Activated T-helper 1 cell treated with Interleukin-2 at 50 U/mL for 16 hours (primary cell): ENCODE measurements around the gene DOCK2.

Experiments used
- DNase-seq: peaks from one replicate; pipeline ENCODE4 v3.0.0-alpha.2; 2020; ENCODE audit warnings: low read depth

Gene DOCK2

DNA sequence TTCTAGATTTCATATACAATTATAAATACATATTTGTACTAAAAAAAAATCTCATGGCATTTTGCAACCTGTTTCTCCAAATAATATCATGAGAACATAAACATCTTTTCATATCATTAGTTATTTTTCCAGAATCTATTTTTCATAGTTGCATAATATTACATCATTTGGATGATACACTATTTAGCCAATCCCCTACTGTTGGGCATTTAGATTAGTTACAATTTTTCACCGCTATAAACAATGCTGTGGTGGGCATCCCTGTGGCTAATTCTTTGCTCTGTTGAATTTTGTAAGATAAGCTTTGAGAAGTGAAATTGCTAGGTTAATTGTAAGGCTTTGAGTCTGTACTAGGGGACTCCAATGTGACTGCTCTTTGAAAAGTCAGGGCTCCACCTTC is 466.4 kb downstream of the DOCK2 start:
- no peak for DNase-seq

DNA sequence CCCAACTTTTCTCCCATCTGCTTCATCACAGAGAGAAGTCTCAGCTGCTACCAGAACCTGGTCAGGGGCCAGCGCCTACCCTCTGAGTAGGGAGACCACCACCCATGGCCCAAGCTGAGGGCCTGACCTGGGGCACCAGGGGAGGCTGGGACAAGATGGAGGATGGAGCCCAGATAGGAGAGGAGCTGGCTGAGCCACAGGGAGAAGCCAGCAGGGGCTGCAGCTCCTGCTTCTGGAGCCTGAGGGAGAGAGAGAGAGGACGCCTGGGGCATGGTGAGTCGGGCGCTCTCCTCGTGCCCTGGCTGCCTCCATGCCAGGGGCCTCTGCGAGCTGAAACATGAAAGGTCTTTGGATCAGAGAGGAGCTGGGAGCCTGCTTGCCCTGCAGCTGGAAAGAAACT is 467.2 kb downstream of the DOCK2 start:
- DNase-seq, result no peak

- no peak for DNase-seq
These were observed 467.6 kb downstream of the DOCK2 start for GRCh38 chr5:170104710-170105109.

DNA sequence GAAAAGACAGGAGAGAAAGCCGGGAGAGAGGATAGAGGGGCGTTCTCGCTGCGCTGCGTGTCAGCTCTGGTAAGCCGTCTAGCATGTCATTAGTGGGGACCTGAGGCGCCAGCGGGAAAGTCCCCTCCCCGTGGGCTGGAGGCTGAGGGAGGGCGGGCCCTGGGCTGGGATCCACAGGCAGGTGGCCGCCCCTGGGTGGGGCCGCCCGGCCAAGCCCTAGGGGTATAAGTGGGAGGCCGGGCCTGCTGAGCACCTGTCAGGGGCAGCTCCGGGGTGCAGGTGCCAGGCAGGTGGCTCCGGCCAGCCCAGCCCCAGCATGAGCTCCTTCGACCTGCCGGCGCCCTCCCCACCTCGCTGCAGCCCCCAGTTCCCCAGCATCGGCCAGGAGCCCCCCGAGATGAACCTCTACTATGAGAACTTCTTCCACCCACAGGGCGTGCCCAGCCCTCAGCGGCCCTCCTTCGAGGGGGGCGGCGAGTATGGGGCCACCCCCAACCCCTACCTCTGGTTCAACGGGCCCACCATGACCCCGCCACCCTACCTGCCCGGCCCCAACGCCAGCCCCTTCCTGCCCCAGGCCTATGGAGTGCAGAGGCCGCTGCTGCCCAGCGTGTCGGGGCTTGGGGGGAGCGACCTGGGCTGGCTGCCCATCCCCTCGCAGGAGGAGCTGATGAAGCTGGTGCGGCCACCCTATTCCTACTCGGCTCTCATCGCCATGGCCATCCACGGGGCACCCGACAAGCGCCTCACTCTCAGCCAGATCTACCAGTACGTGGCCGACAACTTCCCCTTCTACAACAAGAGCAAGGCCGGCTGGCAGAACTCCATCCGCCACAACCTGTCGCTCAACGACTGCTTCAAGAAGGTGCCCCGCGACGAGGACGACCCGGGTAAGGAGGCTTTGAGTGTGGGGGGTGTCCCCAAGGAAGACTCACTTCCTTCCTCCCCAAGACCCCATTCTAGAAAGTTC is 468.9 kb downstream of the DOCK2 start, which contains the start of gene FOXI1:
Gene FOXI1 (plus strand): TSS at position 256 of the 970 bp plus-strand sequence. CDS start 61 bp downstream, at position 317.
- DNase-seq, result no peak

DNA sequence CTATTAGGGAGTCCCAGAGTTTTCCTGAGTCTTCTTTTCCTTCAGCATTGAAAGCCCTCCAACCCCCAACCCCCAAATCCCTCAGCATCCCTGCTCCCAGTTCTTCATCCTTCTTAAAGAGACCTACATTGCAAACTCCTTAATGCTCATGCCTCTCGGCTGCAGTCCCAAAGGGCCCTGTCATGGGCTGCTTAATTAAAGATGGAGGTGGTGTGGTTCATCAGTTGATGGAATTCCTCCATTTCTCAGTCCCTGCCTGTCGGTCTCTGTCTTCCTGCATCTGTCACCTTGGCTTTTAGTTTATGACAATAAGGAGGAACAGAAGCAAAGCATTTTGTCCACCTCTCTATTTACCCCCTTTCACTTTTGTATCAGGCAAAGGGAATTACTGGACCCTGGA is 470.6 kb downstream of the DOCK2 start:
- no peak for DNase-seq

DNA sequence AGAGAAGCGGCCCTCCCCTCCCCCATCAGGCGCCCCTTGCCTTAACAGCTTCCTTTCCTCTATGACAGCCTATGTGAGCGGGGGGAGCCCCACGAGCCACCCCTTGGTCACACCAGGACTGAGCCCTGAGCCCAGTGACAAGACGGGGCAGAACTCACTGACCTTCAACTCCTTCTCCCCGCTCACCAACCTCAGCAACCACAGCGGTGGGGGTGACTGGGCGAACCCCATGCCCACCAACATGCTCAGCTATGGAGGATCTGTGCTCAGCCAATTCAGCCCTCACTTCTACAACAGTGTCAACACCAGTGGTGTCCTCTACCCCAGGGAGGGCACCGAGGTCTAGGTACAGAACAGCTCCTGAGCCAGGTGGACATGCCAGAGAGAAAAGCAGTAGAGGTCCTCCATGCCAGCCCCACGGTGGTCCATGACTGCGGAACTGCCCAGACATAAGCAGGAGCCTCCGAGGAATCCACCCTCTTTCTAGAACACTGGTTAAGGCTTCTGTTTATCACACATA is 471.3 kb downstream of the DOCK2 start:
- no peak for DNase-seq

GRCh38 chr5:170109059-170110031 is 472.3 kb downstream of the DOCK2 start:
- no peak for DNase-seq

- no peak for DNase-seq
These were observed 473.5 kb downstream of the DOCK2 start for GRCh38 chr5:170110403-170111087.

GRCh38 chr5:170111088-170111785 is 474.2 kb downstream of the DOCK2 start:
- DNase-seq, result no peak

- no peak for DNase-seq
These were observed 475.9 kb downstream of the DOCK2 start for GRCh38 chr5:170112876-170113521.

DNA sequence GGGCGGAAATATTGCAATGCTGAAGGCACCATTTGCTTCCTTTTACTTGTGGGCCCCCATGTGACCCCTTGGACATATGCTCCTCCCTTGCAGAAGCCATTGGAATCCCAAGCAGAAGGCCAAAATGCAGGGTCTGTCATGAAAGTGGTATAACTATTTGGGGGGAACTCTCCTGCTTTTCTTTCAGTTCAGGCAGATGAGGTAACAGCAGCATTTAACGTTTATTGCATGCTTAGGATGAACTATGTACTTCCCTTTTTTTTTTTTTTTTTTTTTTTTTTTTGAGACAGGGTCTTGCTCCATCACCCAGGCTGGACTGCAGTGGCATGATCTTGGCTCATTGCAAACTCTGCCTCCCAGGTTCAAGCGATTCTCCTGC is 476.4 kb downstream of the DOCK2 start:
- no peak for DNase-seq

- DNase-seq, result no peak
These were observed 477.2 kb downstream of the DOCK2 start for GRCh38 chr5:170114271-170114670.

- DNase-seq, result no peak
These were observed 478.9 kb downstream of the DOCK2 start for GRCh38 chr5:170115925-170116324.

- DNase-seq, result no peak
These were observed 480.7 kb downstream of the DOCK2 start for GRCh38 chr5:170117736-170118135.

DNA sequence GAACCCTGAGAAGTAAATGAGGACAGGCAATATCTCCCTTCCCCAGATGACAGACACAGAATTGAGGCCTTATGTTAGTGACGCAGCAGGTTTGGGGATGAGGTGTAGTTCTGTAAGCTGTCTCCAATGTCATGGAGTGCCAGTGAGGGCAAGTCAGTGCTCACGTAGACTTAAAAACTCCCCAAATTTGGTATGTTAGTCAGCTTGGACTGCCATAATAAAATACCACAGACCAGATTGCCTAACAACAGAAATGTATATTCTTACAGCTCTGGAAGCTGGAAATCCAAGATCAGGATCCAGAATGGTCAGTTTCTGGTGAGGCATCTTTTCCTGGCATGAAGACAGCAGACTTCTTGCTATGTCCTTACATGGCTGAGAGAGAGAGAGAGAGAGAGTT is 483.5 kb downstream of the DOCK2 start:
- DNase-seq, result no peak

DNA sequence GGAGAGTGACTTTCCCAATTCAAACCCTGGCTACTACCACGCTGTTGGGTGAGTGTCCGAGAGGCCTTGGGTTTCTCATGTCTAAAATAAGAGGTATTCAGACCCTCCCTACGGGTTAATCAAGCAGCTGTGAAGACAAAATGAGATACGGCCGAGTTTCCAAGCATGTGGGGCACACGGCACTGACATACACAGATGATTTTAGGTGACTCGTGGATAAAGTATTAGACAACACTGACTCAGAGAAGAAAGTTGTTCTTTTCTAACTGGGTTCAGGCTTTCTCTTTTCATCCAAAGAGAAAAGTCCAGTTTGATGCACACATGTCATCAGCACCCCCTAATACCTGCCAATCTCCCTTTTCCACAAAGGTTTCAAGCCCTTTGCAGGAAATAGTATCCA is 484.2 kb downstream of the DOCK2 start:
- DNase-seq, result no peak

- DNase-seq, result no peak
These were observed 489.0 kb downstream of the DOCK2 start for GRCh38 chr5:170126061-170126460.

DNA sequence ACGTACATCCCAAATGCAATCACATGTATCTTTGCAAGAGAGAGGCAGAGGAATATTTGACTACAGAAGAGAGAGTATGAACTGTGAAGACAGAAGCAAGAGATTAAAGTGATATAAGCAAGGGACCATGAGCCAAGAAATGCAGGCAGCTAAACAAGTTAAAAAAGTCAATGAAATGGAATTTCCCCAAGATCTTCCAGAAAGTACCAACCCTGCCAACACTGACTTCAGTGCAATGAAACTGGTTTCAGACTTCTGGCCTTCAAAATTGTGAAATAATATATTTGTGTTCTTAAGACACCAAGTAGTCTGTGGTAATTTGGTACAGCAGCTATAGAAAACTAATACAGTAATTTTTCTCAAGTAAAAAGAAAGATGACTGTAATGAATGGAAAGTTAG is 489.6 kb downstream of the DOCK2 start:
- no peak for DNase-seq

DNA sequence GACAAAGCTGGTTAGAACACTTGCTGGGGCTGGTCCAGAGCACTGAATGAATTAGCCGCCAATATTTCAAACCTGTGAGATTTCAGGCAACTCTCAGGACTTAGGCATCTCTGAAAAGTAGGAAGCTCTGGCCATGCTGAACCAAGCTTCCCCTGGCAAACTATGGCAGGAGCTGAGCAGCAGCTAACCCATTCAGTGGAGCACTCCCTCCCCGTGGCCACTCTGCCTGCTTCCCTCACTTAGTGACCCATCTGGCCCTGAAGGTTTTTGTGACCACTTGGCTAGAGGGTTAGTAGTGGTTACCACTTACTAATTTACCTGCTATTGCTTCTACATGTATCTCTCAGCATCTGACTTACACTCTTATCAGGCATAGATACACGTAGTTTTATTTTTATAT is 494.2 kb downstream of the DOCK2 start:
- DNase-seq, result no peak

- DNase-seq, result no peak
These were observed 495.3 kb downstream of the DOCK2 start for GRCh38 chr5:170132269-170132975.
